ENCODE results near the gene RBFOX2.

DNA sequence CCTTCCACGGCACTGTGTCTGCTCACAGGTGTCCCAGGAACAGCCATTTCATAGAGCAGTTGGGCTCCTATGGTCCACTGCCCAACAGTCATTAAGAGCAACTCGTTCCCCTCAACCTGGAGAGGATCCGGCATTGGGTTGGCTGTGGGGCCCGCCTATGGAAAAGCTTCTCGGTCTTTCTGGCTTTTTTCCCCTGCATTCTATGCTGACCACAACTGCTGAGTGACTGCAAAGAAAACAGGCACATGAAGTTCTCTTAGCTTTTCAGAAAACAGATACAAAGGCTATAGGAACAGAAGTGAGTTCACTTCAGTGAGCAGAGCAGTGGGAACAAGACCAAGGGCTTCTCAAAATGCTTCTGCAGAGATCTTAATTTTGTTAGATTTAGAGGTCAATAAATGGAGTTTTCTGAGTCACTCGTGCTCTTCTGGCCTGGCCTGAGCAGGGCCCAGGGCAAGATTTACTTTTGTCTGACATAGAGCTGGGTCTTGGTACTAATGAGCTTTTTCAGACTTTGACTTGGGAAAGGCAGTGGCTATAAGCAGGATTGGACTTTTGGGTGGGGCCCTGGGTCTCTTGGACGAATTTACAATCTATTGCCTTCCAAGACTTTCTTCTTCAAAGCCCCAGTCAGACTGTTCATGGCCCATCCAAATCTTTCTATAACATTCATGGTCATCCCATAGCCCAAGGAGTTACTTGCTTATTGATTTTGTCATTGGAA, 324.6 kb downstream of the RBFOX2 start:
- TF ChIP-seq CTCF (IDR thresholded peaks at IDR 0.05; ENCODE audit: low read depth, low read length) (no peak), POLR2A (IDR thresholded peaks at IDR 0.05; ENCODE audit: extremely low read depth, insufficient read length) (no peak), MYC (IDR thresholded peaks at IDR 0.05; ENCODE audit: low read depth, low read length) (no peak)
- TF ChIP-seq, protein P1, sequence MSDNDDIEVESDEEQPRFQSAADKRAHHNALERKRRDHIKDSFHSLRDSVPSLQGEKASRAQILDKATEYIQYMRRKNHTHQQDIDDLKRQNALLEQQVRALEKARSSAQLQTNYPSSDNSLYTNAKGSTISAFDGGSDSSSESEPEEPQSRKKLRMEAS (IDR thresholded peaks at IDR 0.05; ENCODE audit: low read depth, low read length) = no peak
